H54 (cell line): ENCODE data around the gene RPL3.
A peak's percentile ranks its signal among the peaks of the same experiment; 100 is the strongest.
"Not testable (repeated sequence)": the region's sequence is repeated elsewhere in the genome, so short reads cannot be mapped to it uniquely, and the experiment has no call there.

Experiments used
- DNase-seq: peaks from one replicate; pipeline ENCODE4 v3.0.0; 2011; ENCODE audit warnings: low spot score, mixed read lengths; ENCODE audit not compliant: insufficient read length
- FAIRE-seq: peaks from 3 replicates; lab custom pipeline; 2011; peaks lifted over from hg19 to GRCh38; lab: Jason Lieb, UNC
- POLR2A ChIP-seq: IDR thresholded peaks from 2 replicates; pipeline ENCODE4 v1.6.1; 2011; ENCODE audit warnings: low read depth, mild to moderate bottlenecking, low read length

RPL3 gene

DNA sequence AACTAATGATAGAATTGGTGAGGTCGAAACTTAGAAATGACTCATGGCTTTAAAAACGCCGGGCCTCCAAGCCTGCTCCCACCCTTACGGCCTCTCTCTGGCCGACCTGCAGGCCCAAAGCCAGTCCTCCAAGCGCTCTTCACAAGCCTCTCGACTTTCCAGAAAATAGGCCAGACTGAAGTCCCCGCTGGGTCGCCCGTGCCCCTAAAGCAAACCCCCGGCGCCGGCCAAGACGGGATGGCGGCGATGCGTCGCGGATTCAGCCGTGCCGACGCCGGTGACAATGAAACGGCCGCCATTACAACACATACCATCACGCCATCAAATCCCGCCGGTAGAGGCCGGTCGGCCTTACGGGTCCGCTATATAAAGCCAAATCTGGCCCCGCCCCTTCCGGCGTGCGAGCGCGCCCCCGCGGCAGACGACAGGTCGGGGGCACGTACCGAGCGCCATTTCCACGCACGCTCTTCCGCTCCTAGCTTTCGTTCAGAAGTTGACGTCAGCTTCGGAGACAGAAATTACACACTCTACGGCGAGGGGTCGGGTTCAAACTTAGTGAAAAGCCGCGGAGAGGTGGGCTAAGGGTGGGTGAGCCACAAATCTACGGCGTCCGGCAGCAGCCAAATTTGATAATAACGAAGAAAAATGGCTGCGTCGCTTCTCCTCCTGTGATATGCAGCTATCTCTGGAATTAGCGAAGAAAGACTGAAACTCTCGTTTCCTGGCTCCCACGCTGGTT is at the start of gene RPL3:
TSS of gene RPL3 (minus strand) at position 340 of the 739 bp plus-strand sequence. CDS start at position 314, 26 bp downstream.
- no peak for FAIRE-seq
- DNase-seq: peak; percentile 56
- peak; percentile 95 for TF ChIP-seq POLR2A

DNA sequence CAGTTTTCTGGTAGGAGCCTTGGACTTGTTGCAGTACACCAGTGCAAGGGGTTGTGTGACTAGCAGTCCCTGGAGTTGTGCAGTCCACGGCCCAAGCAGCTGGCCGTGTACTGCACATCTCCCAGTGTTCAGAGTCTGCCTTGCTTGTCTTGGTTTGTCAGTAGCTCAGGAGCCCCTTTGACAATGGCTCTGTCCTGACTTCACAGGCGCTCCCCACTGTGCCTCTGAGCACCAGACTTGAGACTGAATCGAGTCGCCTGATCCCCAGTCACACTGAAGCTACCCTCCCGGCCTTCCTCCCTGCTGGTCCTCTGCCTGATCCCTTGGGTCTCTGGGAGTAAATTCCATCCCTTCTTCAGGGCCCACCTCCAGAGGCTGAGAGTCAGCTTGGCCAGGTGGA is 49.8 kb upstream of the RPL3 start:
- no peak for TF ChIP-seq POLR2A
- no peak for DNase-seq
- no peak for FAIRE-seq

DNA sequence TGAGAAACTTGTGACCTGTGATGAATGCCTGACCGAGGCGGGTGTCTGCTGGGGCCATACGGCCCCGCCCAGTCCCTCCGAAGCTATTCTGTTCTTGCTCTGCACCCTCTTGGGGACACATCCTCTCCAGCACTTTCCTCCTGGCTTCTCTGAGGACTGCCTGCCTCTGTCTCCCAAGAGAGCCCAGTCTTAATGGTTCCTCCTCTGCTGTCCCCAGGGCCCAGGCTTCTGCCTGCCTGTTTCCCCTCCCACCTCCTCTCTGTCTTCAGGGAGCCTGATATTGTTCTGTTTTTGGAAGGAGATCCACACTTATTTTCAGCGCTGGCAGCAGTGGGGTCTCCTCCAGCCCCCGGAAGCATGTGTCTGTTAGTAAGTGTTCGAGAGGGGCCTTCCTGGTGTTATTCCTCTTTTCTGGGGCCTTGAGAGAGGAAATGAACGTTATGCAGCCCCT is 49.1 kb upstream of the RPL3 start:
- no peak for FAIRE-seq
- no peak for DNase-seq
- no peak for TF ChIP-seq POLR2A

DNA sequence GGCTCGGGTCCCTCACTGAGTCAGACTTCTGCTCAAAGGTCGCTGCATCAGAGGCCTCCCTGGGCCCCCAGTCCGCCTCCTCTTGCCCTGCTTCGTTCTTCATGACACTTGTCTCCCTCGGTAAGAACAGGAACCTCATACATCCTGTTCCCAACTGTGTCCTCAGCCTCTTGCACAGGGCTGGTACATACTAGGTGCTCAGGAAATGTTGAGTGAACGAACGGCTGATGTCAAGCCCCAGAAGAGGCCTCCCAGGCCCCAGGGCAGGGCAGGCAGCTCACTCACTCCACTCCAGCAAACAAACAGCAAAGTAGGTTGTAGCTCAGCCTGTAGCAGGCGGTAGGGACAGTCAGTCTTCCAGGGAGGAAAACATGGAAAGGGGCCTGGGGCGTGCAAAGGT is 47.6 kb upstream of the RPL3 start:
- no peak for TF ChIP-seq POLR2A
- no peak for FAIRE-seq
- no peak for DNase-seq

DNA sequence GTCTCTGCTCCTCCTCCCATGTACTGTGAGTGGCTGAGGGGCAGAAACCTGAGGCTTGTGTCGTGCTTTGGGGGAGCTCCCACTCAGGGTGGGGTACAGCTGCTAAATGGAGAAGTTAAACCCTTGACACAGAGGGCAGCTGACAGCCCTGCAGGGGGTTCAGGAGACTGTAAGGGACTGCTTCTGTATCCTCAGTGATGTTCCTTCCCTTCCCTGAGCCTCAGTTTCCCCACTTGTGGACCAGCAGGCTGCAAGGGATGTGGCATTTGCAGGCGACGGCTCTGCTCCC is 46.0 kb upstream of the RPL3 start:
- FAIRE-seq (no peak), DNase-seq (no peak)
- no peak for TF ChIP-seq POLR2A

DNA sequence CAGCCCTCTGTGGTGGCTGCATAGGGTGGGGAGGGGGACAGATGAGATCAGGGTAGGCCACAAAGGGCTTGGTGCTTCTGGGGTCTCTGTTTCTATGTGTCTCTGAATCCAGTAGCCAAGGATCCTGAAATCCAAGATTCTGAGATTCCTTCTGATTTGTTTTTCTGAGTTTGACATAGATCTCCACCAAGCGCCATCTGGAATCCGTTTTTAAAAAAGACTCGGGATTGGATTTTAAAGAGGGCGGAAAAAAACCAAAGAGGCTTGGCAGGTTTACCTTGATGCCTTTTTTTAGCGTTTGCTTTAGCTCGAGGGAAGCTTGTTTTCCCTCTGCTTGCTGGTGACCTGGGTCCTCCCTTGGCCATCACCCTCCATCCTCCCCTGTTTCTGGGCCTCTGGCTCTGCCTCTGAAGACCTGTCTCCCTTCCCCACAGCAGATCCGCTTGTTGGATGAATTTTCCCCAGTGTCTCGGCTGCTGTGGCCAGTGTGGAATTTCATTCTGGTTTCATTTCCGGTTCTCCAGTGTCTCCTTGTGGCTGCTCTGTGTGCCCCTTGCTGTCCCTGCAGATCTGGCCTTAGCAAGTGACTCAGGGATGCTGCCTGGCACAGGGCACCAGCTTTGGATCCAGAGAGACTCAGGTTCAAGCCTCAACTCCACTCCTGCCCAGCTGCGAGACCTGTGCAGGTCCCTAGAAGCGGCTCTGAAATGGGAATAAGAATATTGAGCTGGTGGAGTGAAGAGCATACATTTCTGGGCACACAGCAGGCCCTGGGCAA is 45.5 kb upstream of the RPL3 start:
- FAIRE-seq: no peak
- no peak for TF ChIP-seq POLR2A
- no peak for DNase-seq

DNA sequence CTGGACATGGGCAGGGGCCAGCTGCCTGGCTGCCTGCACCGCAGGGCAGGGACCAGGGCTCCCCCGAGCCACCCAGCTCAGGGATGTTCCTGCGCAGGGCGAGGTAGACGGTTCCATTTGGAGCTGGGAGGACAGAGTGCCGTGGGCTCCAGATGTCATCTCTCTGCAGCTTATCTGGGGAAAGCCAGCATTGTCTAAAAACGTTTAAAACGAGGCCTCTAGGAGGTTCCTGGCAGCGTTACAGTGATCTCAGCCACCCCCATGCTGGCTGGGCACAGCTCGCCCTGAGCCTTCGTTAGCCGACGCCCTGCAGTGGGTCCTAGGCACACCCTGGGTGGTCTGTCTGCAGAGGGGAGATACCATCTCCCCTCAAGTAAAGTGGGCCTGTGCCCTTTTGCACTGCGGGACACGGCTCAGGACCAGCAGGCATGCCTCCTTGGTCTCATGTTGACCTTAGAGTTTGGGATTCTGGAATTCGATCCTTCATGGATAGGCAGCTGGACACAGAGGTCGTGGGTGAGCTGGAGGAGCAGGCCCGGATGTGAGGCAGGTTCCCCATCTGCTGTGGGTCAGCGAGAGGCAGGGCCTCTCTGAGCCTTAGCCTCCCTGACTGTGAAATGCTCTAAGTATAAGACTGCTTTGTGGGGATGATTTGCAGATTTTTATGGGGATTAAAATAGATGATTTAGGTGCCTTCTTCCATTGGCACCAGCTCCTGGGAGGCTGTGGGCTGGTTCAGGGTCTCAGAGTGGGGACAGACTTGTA is 44.5 kb upstream of the RPL3 start:
- DNase-seq (no peak), FAIRE-seq (no peak)
- TF ChIP-seq POLR2A: no peak

DNA sequence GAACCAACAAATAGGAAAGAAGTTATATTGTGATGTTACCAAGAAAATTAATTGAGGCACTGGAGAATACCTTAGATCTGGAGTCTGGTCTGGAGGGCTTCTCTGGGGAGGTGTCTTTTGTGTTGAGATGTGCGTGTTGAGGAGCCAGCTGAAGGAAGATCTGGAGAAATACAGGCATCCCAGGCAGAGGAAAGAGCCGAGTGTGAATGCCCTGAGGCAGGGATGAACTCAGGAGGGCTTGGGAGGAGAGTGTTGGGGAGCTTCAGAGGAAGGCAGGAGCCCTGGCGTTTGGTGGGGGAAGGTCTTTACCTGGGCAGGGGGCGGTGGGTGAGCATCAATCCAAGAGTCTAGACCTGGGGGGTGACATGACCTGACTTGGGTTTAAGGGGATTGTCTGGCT is 43.5 kb upstream of the RPL3 start:
- FAIRE-seq (no peak), DNase-seq (no peak)
- no peak for TF ChIP-seq POLR2A

DNA sequence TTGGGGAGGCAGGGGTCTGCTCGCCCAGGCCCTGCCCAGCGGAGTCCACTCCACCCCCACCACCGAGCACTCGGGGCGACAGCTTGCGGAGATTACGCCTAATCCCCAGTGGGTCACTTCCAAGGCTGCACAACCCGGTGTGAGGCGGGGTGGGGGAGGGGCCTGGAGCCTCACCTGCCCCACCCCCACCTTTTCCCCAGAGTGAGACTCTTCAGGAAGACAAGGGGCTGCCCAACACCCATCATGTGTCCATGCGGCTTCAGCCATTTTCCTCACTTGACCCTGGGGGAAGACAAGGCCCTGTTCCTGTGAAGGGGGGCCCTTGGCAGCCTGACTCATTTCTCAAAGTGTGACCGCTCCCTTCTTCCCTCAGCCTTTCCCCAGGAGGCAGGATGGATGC is 42.8 kb upstream of the RPL3 start:
- FAIRE-seq (no peak), DNase-seq (no peak)
- TF ChIP-seq POLR2A: no peak

DNA sequence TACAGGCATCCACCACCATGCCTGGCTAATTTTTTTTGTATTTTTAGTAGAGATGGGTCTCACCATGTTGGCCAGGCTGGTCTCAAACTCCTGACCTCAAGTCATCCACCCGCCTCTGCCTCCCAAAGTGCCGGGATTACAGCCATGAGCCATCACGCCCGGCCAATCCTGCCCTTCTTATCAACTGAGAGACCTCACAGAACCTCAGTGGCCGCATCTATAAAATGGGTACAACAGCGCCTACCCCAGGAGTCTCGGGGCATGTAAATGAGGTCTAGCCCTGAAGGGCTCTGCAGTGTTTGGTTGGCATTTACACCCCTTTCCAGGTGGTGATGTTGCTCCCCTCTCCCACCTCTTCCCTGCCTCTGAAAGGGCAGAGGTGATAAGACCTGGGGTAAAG is 42.1 kb upstream of the RPL3 start:
- no peak for TF ChIP-seq POLR2A
- no peak for FAIRE-seq
- DNase-seq: no peak

DNA sequence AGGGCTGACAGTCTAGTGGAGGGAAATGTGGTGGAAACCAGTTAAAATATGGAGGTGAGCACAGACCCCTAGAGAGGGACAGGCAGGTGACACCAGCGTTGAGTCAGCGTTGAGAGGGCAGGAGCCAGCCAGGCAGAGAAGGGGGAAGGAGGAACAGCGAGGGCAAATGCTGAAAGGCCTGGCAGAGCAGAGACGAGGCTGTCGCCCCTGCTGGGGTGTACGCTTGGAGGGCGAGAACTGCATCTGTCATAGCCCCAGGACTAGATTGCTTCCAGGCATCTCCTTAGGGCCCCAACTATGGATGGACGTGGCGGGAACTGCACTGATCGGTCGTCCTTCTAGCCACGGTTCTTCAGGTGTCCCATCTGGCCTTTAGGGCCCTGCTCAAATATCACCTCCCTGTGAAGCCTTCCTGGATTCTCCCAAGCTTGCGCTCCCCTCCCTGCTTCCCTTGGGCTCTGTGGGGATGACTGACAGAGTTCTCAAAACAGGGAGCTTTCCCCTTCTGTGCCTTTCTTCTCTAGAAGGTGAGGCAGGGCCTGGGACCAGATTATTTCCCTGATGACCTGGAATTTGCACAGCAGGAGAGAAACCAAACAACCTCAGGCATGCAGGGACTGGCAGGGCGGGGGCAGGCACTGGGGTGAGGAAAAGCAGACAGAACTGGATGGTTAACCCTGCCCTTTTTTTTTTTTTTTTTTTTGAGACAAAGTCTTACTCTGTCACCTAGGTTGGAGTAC is 41.4 kb upstream of the RPL3 start:
- no peak for FAIRE-seq
- DNase-seq: peak; percentile 81
- TF ChIP-seq POLR2A: no peak

DNA sequence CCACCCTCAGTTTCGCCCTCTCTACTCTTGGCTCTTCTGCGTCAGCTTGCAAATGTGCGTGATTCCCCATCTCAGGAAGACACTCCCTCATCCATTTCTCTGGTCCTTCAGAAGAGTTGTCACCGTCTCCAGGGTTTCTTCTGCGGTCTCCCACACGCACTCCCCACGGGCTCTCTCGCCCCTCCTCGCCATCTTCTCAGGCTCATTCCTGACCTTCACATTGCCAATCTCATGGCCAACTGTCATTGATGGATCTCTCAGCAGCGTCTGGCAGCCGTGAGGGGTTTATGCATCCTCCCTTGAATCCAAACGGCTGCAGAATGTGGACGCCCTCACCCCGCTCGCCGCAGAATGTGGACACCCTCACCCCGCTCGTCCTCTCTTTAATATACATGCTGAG is 40.8 kb upstream of the RPL3 start:
- no peak for FAIRE-seq

DNA sequence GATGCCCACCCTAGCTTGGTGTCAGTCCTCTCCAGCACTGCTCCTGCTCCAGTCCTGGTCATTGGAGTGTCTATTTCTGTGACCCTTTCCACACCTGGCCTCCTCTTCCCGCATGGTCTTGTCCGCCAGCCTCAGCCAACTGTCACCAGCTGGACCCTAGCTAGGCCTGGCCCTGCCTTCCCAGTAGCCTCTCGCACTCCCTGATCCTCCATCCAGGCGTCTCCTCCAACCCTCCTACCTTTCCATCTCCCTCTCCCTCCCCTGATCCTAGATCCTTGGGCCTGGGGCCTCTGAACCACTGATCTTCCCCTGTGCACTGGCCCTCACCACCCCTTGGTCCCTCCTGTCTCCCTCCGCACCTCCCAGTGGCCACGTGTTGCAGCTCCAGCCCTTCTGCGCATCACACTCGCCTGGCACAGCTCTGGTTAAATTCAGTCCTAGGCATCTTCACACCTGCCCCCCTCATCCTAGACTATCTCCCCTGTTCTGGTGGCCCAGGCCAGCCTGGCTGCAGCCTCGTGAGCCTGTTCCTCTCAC is 40.3 kb upstream of the RPL3 start:
- TF ChIP-seq POLR2A: no peak
- DNase-seq: no peak
- no peak for FAIRE-seq

More for the DNA sequence above, 40.8 kb upstream of the RPL3 start:
- DNase-seq: no peak
- TF ChIP-seq POLR2A: no peak

DNA sequence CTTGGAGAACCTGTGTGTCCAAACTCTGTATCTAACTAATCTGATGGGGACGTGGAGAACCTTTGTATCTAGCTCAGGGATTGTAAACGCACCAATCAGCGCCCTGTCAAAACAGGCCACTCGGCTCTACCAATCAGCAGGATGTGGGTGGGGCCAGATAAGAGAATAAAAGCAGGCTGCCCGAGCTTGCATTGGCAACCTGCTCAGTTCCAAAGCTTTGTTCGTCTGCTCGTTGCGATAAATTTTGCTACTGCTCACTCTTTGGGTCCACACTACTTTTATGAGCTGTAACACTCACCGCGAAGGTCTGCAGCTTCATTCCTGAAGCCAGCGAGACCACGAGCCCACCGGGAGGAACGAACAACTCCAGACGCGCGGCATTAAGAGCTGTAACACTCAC is 38.8 kb upstream of the RPL3 start:
- DNase-seq, FAIRE-seq: not testable (repeated sequence)

DNA sequence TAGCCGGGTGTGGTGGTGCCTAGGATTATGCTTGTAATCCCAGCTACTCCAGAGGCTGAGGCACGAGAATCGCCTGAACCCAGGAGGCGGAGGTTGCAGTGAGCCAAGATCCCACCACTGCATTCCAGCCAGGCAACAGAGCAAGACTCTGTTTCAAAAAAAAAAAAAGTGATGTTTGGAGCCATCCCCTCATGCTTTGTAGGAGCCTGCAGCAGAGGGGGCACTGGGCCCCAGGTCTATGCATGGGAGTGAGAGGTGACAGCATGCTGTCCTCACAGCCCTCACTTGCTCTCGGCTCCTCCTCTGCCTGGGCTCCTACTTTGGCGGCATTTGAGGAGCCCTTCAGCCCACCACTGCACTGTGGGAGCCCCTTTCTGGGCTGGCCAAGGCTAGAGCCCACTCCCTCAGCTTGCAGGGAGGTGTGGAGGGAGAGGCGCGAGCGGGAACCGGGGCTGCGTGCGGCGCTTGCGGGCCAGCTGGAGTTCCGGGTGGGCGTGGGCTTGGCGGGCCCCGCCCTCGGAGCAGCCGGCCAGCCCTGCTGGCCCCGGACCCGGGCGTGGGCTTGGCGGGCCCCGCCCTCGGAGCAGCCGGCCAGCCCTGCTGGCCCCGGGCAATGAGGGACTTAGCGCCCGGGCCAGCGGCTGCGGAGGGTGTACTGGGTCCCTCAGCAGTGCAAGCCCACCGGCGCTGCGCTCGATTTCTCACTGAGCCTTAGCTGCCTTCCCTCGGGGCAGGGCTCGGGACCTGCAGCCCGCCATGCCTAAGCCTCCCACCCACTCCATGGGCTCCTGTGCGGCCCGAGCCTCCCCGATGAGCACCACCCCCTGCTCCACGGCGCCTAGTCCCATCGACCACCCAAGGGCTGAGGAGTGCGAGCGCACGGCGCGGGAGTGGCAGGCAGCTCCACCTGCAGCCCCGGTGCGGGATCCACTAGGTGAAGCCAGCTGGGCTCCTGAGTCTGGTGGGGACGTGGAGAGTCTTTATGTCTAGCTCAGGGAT is 38.0 kb upstream of the RPL3 start:
- not testable (repeated sequence) for FAIRE-seq

More for the DNA sequence above, 38.0 kb upstream of the RPL3 start:
- DNase-seq: not testable (repeated sequence)
